ENCODE results near the gene CDC42BPB. TPM values are rescaled to one million over a fixed set of nuclear protein-coding genes. Genes with fewer than 3 reads are reported as not detected.

The CDC42BPB gene
- total RNA-seq, 6 experiments from 2014 or later, result 73.7 to 85.1 (median 79.9) TPM

- H3K27ac Mint-ChIP-seq, result no peak overlapping the region
- no peak overlapping the region for H3K4me3 Mint-ChIP-seq
- peaks cover 5% of the 10 kb centered on the region for H3K27me3 Mint-ChIP-seq (ENCODE audit: insufficient read depth)
- no peak for DNase-seq
- H3K4me1 Mint-ChIP-seq (ENCODE audit: low read depth), result peaks cover 31% of the 10 kb centered on the region
- TF ChIP-seq, protein P1, sequence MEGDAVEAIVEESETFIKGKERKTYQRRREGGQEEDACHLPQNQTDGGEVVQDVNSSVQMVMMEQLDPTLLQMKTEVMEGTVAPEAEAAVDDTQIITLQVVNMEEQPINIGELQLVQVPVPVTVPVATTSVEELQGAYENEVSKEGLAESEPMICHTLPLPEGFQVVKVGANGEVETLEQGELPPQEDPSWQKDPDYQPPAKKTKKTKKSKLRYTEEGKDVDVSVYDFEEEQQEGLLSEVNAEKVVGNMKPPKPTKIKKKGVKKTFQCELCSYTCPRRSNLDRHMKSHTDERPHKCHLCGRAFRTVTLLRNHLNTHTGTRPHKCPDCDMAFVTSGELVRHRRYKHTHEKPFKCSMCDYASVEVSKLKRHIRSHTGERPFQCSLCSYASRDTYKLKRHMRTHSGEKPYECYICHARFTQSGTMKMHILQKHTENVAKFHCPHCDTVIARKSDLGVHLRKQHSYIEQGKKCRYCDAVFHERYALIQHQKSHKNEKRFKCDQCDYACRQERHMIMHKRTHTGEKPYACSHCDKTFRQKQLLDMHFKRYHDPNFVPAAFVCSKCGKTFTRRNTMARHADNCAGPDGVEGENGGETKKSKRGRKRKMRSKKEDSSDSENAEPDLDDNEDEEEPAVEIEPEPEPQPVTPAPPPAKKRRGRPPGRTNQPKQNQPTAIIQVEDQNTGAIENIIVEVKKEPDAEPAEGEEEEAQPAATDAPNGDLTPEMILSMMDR (IDR thresholded peaks at IDR 0.05), result no peak
- no peaks in the 10 kb centered on the region for H3K9me3 Mint-ChIP-seq
- peaks cover 49% of the 10 kb centered on the region for H3K36me3 Mint-ChIP-seq (ENCODE audit: low read depth)
These were observed 49.8 kb downstream of the CDC42BPB start for GRCh38 chr14:103007555-103007954.

DNA sequence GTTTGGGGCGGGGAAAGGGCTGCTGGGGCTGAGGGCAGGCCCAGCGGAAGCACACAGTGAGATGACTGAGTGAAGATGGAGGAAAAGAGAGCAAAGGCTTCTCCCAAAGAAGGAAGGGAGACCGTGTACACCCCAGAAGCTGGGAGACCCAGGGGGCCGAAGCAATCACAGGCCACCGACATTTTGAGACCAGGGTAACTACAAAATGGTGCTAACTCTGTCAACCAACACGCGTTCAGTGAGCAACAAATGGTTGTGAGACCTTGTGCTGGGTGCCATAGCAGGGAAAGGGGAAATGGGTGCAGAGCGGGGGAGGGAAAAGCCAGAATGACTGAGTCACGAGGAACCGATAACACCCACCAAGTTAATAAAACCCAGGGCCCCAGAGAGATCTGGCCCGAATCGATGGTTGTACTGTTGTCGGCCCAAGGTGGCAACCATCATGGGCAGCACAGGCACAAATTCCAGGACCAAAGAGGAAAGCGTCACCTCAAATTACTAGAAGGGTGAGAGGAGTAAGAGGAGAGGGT lies 50.3 kb downstream of the CDC42BPB start:
- TF ChIP-seq, protein P1 (IDR thresholded peaks at IDR 0.05), result no peak
- H3K9me3 Mint-ChIP-seq, result no peaks in the 10 kb centered on the region
- peaks cover 31% of the 10 kb centered on the region for H3K4me1 Mint-ChIP-seq (ENCODE audit: low read depth)
- H3K27me3 Mint-ChIP-seq (ENCODE audit: insufficient read depth), result peaks cover 5% of the 10 kb centered on the region
- H3K4me3 Mint-ChIP-seq, result no peak overlapping the region
- H3K36me3 Mint-ChIP-seq (ENCODE audit: low read depth), result peaks cover 49% of the 10 kb centered on the region
- no peak overlapping the region for H3K27ac Mint-ChIP-seq
- DNase-seq, result no peak

GRCh38 chr14:103006106-103006505 lies 51.2 kb downstream of the CDC42BPB start:
- H3K27me3 Mint-ChIP-seq (ENCODE audit: insufficient read depth), result peaks cover 5% of the 10 kb centered on the region
- H3K27ac Mint-ChIP-seq, result no peak overlapping the region
- TF ChIP-seq, protein P1 (IDR thresholded peaks at IDR 0.05), result no peak
- H3K36me3 Mint-ChIP-seq (ENCODE audit: low read depth), result peaks cover 41% of the 10 kb centered on the region
- no peaks in the 10 kb centered on the region for H3K9me3 Mint-ChIP-seq
- no peak overlapping the region for H3K4me3 Mint-ChIP-seq
- peaks cover 22% of the 10 kb centered on the region for H3K4me1 Mint-ChIP-seq (ENCODE audit: low read depth)
- DNase-seq, result no peak

GRCh38 chr14:103003850-103004249 lies 53.5 kb downstream of the CDC42BPB start:
- peaks cover 5% of the 10 kb centered on the region for H3K27me3 Mint-ChIP-seq (ENCODE audit: insufficient read depth)
- H3K9me3 Mint-ChIP-seq, result no peaks in the 10 kb centered on the region
- H3K36me3 Mint-ChIP-seq (ENCODE audit: low read depth), result peaks cover 39% of the 10 kb centered on the region
- no peak for DNase-seq
- no peak overlapping the region for H3K4me3 Mint-ChIP-seq
- no peak overlapping the region for H3K27ac Mint-ChIP-seq
- peaks cover 21% of the 10 kb centered on the region for H3K4me1 Mint-ChIP-seq (ENCODE audit: low read depth)
- TF ChIP-seq, protein P1 (IDR thresholded peaks at IDR 0.05), result no peak

DNA sequence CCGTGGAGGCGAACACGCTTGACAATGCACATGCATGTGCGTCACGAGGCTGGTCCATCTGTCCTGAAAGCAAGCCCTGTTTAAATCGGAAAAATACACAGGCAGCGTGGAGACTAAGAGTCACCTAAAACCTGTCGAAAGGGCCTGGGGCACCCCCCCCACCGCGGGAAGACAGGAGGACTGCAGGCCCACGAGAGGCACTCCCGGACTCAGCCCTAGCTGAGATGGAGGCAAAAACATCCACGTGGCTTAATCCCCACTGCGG lies 54.1 kb downstream of the CDC42BPB start:
- DNase-seq, result no peak
- no peaks in the 10 kb centered on the region for H3K9me3 Mint-ChIP-seq

More for the DNA sequence above, 54.1 kb downstream of the CDC42BPB start:
- Mint-ChIP-seq H3K36me3 (ENCODE audit: low read depth) (peaks cover 37% of the 10 kb centered on the region), H3K27ac (no peak overlapping the region), H3K4me1 (ENCODE audit: low read depth) (peaks cover 22% of the 10 kb centered on the region), H3K27me3 (ENCODE audit: insufficient read depth) (peaks cover 5% of the 10 kb centered on the region), H3K4me3 (no peak overlapping the region)
- TF ChIP-seq, protein P1 (IDR thresholded peaks at IDR 0.05), result no peak

Measured in HFFc6 (cell line).